Panc1 (cell line): ENCODE data around the gene AGAP1. TPM values are rescaled to one million over a fixed set of nuclear protein-coding genes. Genes with fewer than 3 reads are reported as not detected.

ENCODE experiments used
- ATAC-seq: fragments of 200-7000 bp; cut with Tn5 transposase; 2 replicates; pipeline ENCODE4 v1.9.1; 2020; ENCODE audit warnings: mild to moderate bottlenecking, moderate library complexity
- BruUV-seq: library from RNA; stranded (reverse); fragments of 400-500 nt; replicated peaks from 2 replicates; lab custom pipeline; 2021; lab: Mats Ljungman, UMichigan
- CTCF ChIA-PET: fragments of 300-600 bp; sonication (Branson Sonifier 250); formaldehyde crosslinking; loops from one replicate; lab custom pipeline; 2022; ENCODE audit warnings: antibody characterized with exemption; lab: Charles Lee
- POLR2A ChIA-PET: fragments of 300-600 bp; sonication (Branson Sonifier 250); formaldehyde crosslinking; loops from one replicate; lab custom pipeline; 2022; ENCODE audit warnings: antibody characterized with exemption; lab: Charles Lee
- DNase-seq: peaks from one replicate; pipeline ENCODE4 v3.0.0-alpha.2; 2010; ENCODE audit warnings: low read depth, low spot score
- H3K27ac ChIP-seq: 2 replicates; pipeline ENCODE4 v1.5.1; 2011; ENCODE audit warnings: mild to moderate bottlenecking, low read length, inconsistent platforms
- H3K27me3 ChIP-seq: fragments of 200-500 bp; sonication (Bioruptor generic); 2 replicates; pipeline ENCODE4 v1.6.0; 2014; ENCODE audit warnings: low read length, inconsistent platforms; ENCODE audit not compliant: control insufficient read depth, insufficient read depth
- H3K36me3 ChIP-seq: fragments of 200-500 bp; sonication (Bioruptor generic); 2 replicates; pipeline ENCODE4 v1.5.1; 2014; ENCODE audit warnings: inconsistent platforms, mild to moderate bottlenecking, low read length, moderate library complexity; ENCODE audit not compliant: control insufficient read depth, insufficient read depth
- H3K4me1 ChIP-seq: 2 replicates; pipeline ENCODE4 v1.5.1; 2011; ENCODE audit warnings: inconsistent platforms, mild to moderate bottlenecking, low read length, moderate library complexity; ENCODE audit not compliant: control insufficient read depth, insufficient read depth
- H3K4me3 ChIP-seq, 2 experiments: 2 replicates each; pipeline ENCODE4 v1.5.1; 2011 to 2012; ENCODE audit warnings: low read depth in 2 of 2, low read length in 2 of 2, mild to moderate bottlenecking in 2 of 2, inconsistent platforms in 1 of 2, moderate library complexity in 1 of 2
- H3K9me3 ChIP-seq: fragments of 200-500 bp; sonication (Bioruptor generic); 2 replicates; pipeline ENCODE4 v1.5.1; 2014; ENCODE audit warnings: low read depth, mild to moderate bottlenecking, inconsistent platforms, low read length, moderate library complexity; ENCODE audit not compliant: control insufficient read depth, insufficient read depth
- CTCF ChIP-seq: fragments of 450-650 bp; IDR thresholded peaks from 2 replicates; pipeline ENCODE4 v1.5.1; 2017; ENCODE audit warnings: mild to moderate bottlenecking
- SIN3A ChIP-seq: IDR thresholded peaks from 2 replicates; pipeline ENCODE4 v1.6.1; 2012; ENCODE audit warnings: low read depth, mild to moderate bottlenecking, low read length, moderate library complexity, borderline replicate concordance; ENCODE audit not compliant: insufficient read depth
- in situ Hi-C: cut with HindIII; loops from 2 replicates; pipeline ENCODE4 v1.10.0; 2016; ENCODE audit warnings: low sequenced_read_pairs, low pct_unique_long_range_greater_than_20kb
- intact Hi-C: fragments of 100-400 bp; cut with micrococcal nuclease; formaldehyde crosslinking; loops from one replicate; pipeline ENCODE4 v1.10.0; 2022; ENCODE audit not compliant: unreplicated experiment
- total RNA-seq: library from RNA; stranded (reverse); gene quantifications from one replicate; pipeline ENCODE4 v1.2.1, GENCODE V29; 2021; ENCODE audit not compliant: unreplicated experiment
- TF ChIP-seq, protein P1 (sequence below), 2 experiments: IDR thresholded peaks; 2 replicates each; pipeline ENCODE4 v1.6.1; 2011 to 2012; ENCODE audit warnings: low read depth in 2 of 2, control low read depth in 1 of 2, low read length in 1 of 2, mild to moderate bottlenecking in 1 of 2, moderate library complexity in 1 of 2; ENCODE audit not compliant: insufficient read depth in 1 of 2

AGAP1 gene
- total RNA-seq, 1 experiment from 2014 or later: 38.9 TPM

DNA sequence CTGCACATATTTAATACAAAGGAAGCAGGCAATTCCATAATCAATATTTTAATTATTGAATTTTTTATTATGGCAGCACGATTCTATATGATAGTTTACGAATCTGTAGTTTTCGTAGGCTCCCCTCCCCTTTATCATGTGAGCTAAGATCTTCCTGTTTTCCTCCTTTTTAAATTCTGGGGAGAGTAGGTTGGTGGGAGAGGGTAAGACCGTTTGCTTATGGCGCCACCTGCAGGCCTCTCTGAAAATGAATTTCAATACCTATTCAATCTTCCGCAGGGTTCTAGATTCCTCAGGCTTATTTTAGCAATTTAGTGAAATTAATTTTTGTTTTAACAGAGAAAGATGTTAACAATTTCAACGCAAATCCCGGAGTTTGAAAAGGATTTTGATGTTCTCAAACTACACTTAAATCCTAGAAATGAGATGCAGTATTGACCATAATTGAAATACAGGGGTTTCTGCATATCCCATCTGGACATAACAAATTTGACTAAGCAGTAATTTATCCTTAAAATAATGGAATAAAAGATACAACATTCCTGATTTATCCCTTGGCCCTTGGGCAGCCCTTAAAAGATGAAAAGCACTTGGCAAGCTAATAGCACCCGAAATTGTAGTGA is 687.1 kb downstream of the AGAP1 start:
- CTCF ChIA-PET: interaction anchor here (0.6 to 2.4 kb wide), 4 partner anchors 244 to 415 kb away, joined by 4 to 8 read pairs (median 4); no protein-coding TSS in a partner anchor
- Histone ChIP-seq H3K27ac (no peak overlapping the region; the same call in 1 of the 2 replicates), H3K9me3 (no peaks in the 10 kb centered on the region), H3K4me1 (peaks cover 8% of the 10 kb centered on the region), H3K27me3 (no peaks in the 10 kb centered on the region), H3K4me3 (no peak overlapping the region), H3K36me3 (no peaks in the 10 kb centered on the region)
- in situ Hi-C loops (no loop called here), intact Hi-C loops (loop anchor here (2.0 kb wide), 1 partner anchor 402 kb away; no protein-coding TSS in a partner anchor)
- no peak for TF ChIP-seq SIN3A
- TF ChIP-seq CTCF: peak; percentile 82
- TF ChIP-seq, protein P1, sequence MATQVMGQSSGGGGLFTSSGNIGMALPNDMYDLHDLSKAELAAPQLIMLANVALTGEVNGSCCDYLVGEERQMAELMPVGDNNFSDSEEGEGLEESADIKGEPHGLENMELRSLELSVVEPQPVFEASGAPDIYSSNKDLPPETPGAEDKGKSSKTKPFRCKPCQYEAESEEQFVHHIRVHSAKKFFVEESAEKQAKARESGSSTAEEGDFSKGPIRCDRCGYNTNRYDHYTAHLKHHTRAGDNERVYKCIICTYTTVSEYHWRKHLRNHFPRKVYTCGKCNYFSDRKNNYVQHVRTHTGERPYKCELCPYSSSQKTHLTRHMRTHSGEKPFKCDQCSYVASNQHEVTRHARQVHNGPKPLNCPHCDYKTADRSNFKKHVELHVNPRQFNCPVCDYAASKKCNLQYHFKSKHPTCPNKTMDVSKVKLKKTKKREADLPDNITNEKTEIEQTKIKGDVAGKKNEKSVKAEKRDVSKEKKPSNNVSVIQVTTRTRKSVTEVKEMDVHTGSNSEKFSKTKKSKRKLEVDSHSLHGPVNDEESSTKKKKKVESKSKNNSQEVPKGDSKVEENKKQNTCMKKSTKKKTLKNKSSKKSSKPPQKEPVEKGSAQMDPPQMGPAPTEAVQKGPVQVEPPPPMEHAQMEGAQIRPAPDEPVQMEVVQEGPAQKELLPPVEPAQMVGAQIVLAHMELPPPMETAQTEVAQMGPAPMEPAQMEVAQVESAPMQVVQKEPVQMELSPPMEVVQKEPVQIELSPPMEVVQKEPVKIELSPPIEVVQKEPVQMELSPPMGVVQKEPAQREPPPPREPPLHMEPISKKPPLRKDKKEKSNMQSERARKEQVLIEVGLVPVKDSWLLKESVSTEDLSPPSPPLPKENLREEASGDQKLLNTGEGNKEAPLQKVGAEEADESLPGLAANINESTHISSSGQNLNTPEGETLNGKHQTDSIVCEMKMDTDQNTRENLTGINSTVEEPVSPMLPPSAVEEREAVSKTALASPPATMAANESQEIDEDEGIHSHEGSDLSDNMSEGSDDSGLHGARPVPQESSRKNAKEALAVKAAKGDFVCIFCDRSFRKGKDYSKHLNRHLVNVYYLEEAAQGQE (IDR thresholded peaks at IDR 0.05; ENCODE audit: insufficient read depth in 1 of 2, low read depth in 2 of 2, low read length in 1 of 2): no peak
- POLR2A ChIA-PET: interaction anchor here (0.6 kb wide), 1 partner anchor 263 kb away, joined by 7 read pairs; no protein-coding TSS in a partner anchor
- BruUV-seq: no TSS peak
- ATAC-seq: no peak
- DNase-seq: peak; percentile 47
